CD14-positive monocyte (primary cell): ENCODE measurements around the gene PPARG. TPM values are rescaled to one million over a fixed set of nuclear protein-coding genes. Genes with fewer than 3 reads are reported as not detected.

Experiments
- DNase-seq, 3 donors: peaks; one replicate each; pipeline ENCODE4 v3.0.0-alpha.2; 2011 to 2022
- H2AFZ ChIP-seq: 2 replicates; pipeline ENCODE4 v1.6.0; 2012; ENCODE audit warnings: mild to moderate bottlenecking, low read depth, low read length, inconsistent platforms; ENCODE audit not compliant: insufficient read depth, poor library complexity, severe bottlenecking
- H3K27ac ChIP-seq, 2 donors: 1 replicate in 1 of 2; 2 replicates in 1 of 2; pipeline ENCODE4 v1.5.1; 2012 to 2013; ENCODE audit warnings: low read length in 2 of 2, control low read depth in 1 of 2, inconsistent platforms in 1 of 2, low read depth in 1 of 2, mild to moderate bottlenecking in 1 of 2
- H3K27me3 ChIP-seq, 2 donors: one replicate each; pipeline versions ENCODE4 v1.6.0 to v1.6.1; 2011 to 2013; ENCODE audit warnings: low read length in 2 of 2; ENCODE audit not compliant: control insufficient read depth in 2 of 2, insufficient read depth in 2 of 2
- H3K36me3 ChIP-seq, 2 donors: replicated peaks in 1 of 2; 1 replicate in 1 of 2; 2 replicates in 1 of 2; pipeline versions ENCODE4 v1.5.1 to v1.6.1; 2012 to 2013; ENCODE audit warnings: low read length in 2 of 2, control low read depth in 1 of 2, inconsistent platforms in 1 of 2, mild to moderate bottlenecking in 1 of 2; ENCODE audit not compliant: insufficient read depth in 2 of 2, control insufficient read depth in 1 of 2
- H3K4me1 ChIP-seq, 2 donors: 1 replicate in 1 of 2; 2 replicates in 1 of 2; pipeline versions ENCODE4 v1.5.1 to v1.6.1; 2012 to 2013; ENCODE audit warnings: low read length in 2 of 2, control low read depth in 1 of 2, inconsistent platforms in 1 of 2, mild to moderate bottlenecking in 1 of 2, moderate library complexity in 1 of 2; ENCODE audit not compliant: insufficient read depth in 2 of 2, control insufficient read depth in 1 of 2
- H3K4me2 ChIP-seq: replicated peaks from 2 replicates; pipeline ENCODE3; 2012; ENCODE audit warnings: low read length, moderate library complexity, mild to moderate bottlenecking; ENCODE audit not compliant: poor library complexity, severe bottlenecking; ENCODE audit errors: extremely low read depth
- H3K4me3 ChIP-seq, 3 experiments: fragments of 200-600 bp in 1 of 3; sonication (generic) in 1 of 3; replicated peaks in 1 of 3; 1 replicate in 2 of 3; 2 replicates in 1 of 3; pipeline ENCODE4 v1.5.1; 2011 to 2013; ENCODE audit warnings: low read length in 3 of 3, mild to moderate bottlenecking in 3 of 3, control low read depth in 2 of 3, low read depth in 2 of 3, inconsistent platforms in 1 of 3, moderate library complexity in 1 of 3
- H3K79me2 ChIP-seq: 2 replicates; pipeline ENCODE4 v1.6.0; 2012; ENCODE audit warnings: mild to moderate bottlenecking, control low read depth, inconsistent platforms, low read length, moderate library complexity; ENCODE audit not compliant: insufficient read depth
- H3K9ac ChIP-seq: 2 replicates; pipeline ENCODE4 v1.6.0; 2017; ENCODE audit warnings: low read length, mild to moderate bottlenecking; ENCODE audit not compliant: insufficient read depth, poor library complexity, severe bottlenecking
- H3K9me3 ChIP-seq, 2 donors: replicated peaks in 1 of 2; 1 replicate in 1 of 2; 2 replicates in 1 of 2; pipeline versions ENCODE4 v1.5.1 to v1.6.1; 2012 to 2013; ENCODE audit warnings: low read length in 2 of 2, control low read depth in 1 of 2; ENCODE audit not compliant: control insufficient read depth in 1 of 2, insufficient read depth in 1 of 2
- H4K20me1 ChIP-seq: 2 replicates; pipeline ENCODE4 v1.6.0; 2012; ENCODE audit warnings: mild to moderate bottlenecking, low read length, control low read depth, moderate library complexity; ENCODE audit not compliant: insufficient read depth
- H3K27ac Mint-ChIP-seq, 7 donors: one replicate each; pipeline ENCODE4 v1.8.0; 2020; ENCODE audit warnings: mild to moderate bottlenecking in 7 of 7, mixed read lengths in 7 of 7, moderate library complexity in 6 of 7, inconsistent platforms in 2 of 7
- H3K27me3 Mint-ChIP-seq, 3 donors: one replicate each; pipeline ENCODE4 v1.8.0; 2021 to 2022; ENCODE audit warnings: low read depth in 3 of 3, mild to moderate bottlenecking in 3 of 3, mixed read lengths in 3 of 3, moderate library complexity in 3 of 3, inconsistent platforms in 1 of 3
- H3K36me3 Mint-ChIP-seq, 2 donors: one replicate each; pipeline ENCODE4 v1.8.0; 2020; ENCODE audit warnings: mixed read lengths in 2 of 2, inconsistent platforms in 1 of 2, mild to moderate bottlenecking in 1 of 2
- H3K4me1 Mint-ChIP-seq: one replicate; pipeline ENCODE4 v1.8.0; 2020; ENCODE audit warnings: mild to moderate bottlenecking, mixed read lengths
- H3K4me3 Mint-ChIP-seq, 2 donors: one replicate each; pipeline ENCODE4 v1.8.0; 2020; ENCODE audit warnings: mild to moderate bottlenecking in 2 of 2, mixed read lengths in 2 of 2, moderate library complexity in 1 of 2
- H3K9me3 Mint-ChIP-seq, 7 donors: one replicate each; pipeline ENCODE4 v1.8.0; 2020 to 2022; ENCODE audit warnings: mixed read lengths in 7 of 7, mild to moderate bottlenecking in 6 of 7, moderate library complexity in 6 of 7, inconsistent platforms in 2 of 7
- WGBS: methylation state at CpG from one replicate; pipeline ENCODE4 v1.1.5; 2013; ENCODE audit warnings: missing lambda C conversion rate; ENCODE audit not compliant: insufficient coverage; 5-methylcytosine and 5-hydroxymethylcytosine counted together
- intact Hi-C, 2 donors: fragments of 100-400 bp; cut with micrococcal nuclease; formaldehyde crosslinking; loops; one replicate each; pipeline versions ENCODE4 v1.15.0 to v1.15.1; 2023
- polyA plus RNA-seq, 3 donors: library from polyadenylated mRNA; depleted of rRNA in 1 of 3; unstranded in 2 of 3; stranded (reverse) in 1 of 3; fragments of 300-500 nt in 2 of 3; fragments of >200 nt in 1 of 3; fragmentation: Illumina TruSeq in 2 of 3; gene quantifications; 1 replicate in 2 of 3; 2 replicates in 1 of 3; pipeline ENCODE4 v1.2.3, GENCODE V29; 2012 to 2021
- TF ChIP-seq, protein P1 (sequence below): fragments of 200-600 bp; IDR thresholded peaks from one replicate; pipeline ENCODE4 v1.8.0; 2022; ENCODE audit warnings: antibody characterized with exemption, mild to moderate bottlenecking

The PPARG gene
- polyA plus RNA-seq, 3 donors: 0.56 to 2.0 (median 0.97) TPM

DNA sequence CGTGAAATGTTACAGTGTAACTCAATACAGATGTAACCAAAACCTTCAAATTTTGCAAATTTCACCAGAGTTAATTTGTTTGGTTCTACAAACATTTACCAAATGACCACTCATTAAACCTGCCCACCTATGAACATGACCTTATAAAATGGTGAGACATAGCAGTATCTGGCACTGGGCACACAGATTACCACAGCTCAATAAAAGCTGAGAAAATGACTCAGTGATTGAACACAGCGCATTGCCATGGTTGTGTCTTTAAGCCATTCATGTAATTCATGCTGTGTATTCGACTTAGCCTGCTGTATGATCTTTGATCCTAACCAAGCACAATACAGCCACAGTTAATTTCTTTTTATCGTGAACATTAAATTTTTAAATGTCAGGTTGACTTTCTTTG is 11.3 kb downstream of the PPARG start:
- peaks cover 17 to 20% of the 10 kb centered on the region in 2 donors for H3K4me1 ChIP-seq
- no peaks in the 10 kb centered on the region for H4K20me1 ChIP-seq
- Mint-ChIP-seq H3K27me3 (peaks cover 0 to 11% (median 0%) of the 10 kb centered on the region in 3 donors), H3K4me1 (peaks cover 28% of the 10 kb centered on the region), H3K36me3 (peaks cover 0 to 13% of the 10 kb centered on the region in 2 donors), H3K27ac (no peak overlapping the region), H3K9me3 (peaks cover 0 to 2% (median 0%) of the 10 kb centered on the region in 7 donors), H3K4me3 (no peak overlapping the region)
- WGBS: 100% methylated on average over 1 of the region's 4 CpGs
- H3K9me3 ChIP-seq: no peaks in the 10 kb centered on the region
- no peaks in the 10 kb centered on the region for H3K27me3 ChIP-seq
- no peak for DNase-seq
- no peak overlapping the region for H3K4me2 ChIP-seq
- TF ChIP-seq, protein P1, sequence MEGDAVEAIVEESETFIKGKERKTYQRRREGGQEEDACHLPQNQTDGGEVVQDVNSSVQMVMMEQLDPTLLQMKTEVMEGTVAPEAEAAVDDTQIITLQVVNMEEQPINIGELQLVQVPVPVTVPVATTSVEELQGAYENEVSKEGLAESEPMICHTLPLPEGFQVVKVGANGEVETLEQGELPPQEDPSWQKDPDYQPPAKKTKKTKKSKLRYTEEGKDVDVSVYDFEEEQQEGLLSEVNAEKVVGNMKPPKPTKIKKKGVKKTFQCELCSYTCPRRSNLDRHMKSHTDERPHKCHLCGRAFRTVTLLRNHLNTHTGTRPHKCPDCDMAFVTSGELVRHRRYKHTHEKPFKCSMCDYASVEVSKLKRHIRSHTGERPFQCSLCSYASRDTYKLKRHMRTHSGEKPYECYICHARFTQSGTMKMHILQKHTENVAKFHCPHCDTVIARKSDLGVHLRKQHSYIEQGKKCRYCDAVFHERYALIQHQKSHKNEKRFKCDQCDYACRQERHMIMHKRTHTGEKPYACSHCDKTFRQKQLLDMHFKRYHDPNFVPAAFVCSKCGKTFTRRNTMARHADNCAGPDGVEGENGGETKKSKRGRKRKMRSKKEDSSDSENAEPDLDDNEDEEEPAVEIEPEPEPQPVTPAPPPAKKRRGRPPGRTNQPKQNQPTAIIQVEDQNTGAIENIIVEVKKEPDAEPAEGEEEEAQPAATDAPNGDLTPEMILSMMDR: no peak
- H3K4me3 ChIP-seq: no peak overlapping the region
- no peaks in the 10 kb centered on the region for H3K36me3 ChIP-seq
- intact Hi-C loops: loop anchor here (5.0 kb wide), 2 partner anchors 52 to 108 kb away; no protein-coding TSS in a partner anchor
- H2AFZ ChIP-seq: no peak overlapping the region
- no peak overlapping the region for H3K9ac ChIP-seq
- H3K79me2 ChIP-seq: no peaks in the 10 kb centered on the region
- H3K27ac ChIP-seq: no peak overlapping the region

DNA sequence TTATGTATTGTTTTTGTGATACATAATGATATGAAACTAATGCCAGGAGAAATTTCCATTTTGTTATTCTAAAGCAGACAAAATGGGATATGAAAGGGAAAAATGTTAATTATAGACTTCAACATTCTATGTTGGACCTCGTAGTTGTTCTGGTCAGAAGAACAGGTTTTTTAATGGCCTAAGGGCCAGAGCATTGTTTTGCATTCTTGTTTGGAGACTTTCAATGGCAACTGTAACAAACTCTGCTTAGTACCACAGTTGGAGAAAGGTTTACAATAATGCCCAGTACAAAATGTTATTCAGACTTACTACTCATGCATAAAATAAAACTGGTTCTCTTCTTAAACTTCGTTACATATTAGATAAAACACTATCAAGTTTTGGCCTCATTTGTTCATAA is 12.2 kb downstream of the PPARG start:
- peaks cover 0 to 2% (median 0%) of the 10 kb centered on the region in 7 donors for H3K9me3 Mint-ChIP-seq
- H3K4me1 ChIP-seq: peaks cover 17 to 20% of the 10 kb centered on the region in 2 donors
- H3K4me3 Mint-ChIP-seq: no peak overlapping the region
- H3K36me3 Mint-ChIP-seq: peaks cover 0 to 13% of the 10 kb centered on the region in 2 donors
- no peaks in the 10 kb centered on the region for H3K79me2 ChIP-seq
- no peaks in the 10 kb centered on the region for H3K36me3 ChIP-seq
- no CpG with 5 or more reads among the region's 2 CpGs for whole genome bisulfite sequencing
- no peak overlapping the region for H2AFZ ChIP-seq
- peaks cover 0 to 9% (median 0%) of the 10 kb centered on the region in 3 donors for H3K27me3 Mint-ChIP-seq
- H3K4me3 ChIP-seq: no peak overlapping the region
- H3K9ac ChIP-seq: no peak overlapping the region
- H4K20me1 ChIP-seq: no peaks in the 10 kb centered on the region
- no peaks in the 10 kb centered on the region for H3K27me3 ChIP-seq
- intact Hi-C loops: loop anchor here (5.0 kb wide), 2 partner anchors 51 to 109 kb away; no protein-coding TSS in a partner anchor
- DNase-seq: no peak
- no peak overlapping the region for H3K4me2 ChIP-seq
- H3K27ac ChIP-seq: no peak overlapping the region
- TF ChIP-seq, protein P1: no peak
- H3K27ac Mint-ChIP-seq: no peak overlapping the region
- H3K9me3 ChIP-seq: no peaks in the 10 kb centered on the region
- H3K4me1 Mint-ChIP-seq: peaks cover 28% of the 10 kb centered on the region
